ENCODE measurements around the gene LIPC.

GRCh38 chr15:58452775-58453174 lies 21.0 kb downstream of the LIPC start:
- TF ChIP-seq POLR2AphosphoS5 (IDR thresholded peaks at IDR 0.05; ENCODE audit: insufficient read depth, low read depth, low read length) = no peak
- TF ChIP-seq CTCF (IDR thresholded peaks at IDR 0.05; ENCODE audit: extremely low read depth in 1 of 2, insufficient read depth in 1 of 2, low read depth in 1 of 2, low read length in 2 of 2) = no peak
- no peak for TF ChIP-seq MAX (IDR thresholded peaks at IDR 0.05; ENCODE audit: insufficient read depth, insufficient read length)

Data from endothelial cell of umbilical vein (primary cell).